DOHH2 (cell line): ENCODE data around the gene SLC44A5.

ENCODE experiments used
- H3F3A ChIP-seq: fragments of 200-600 bp; sonication (generic), shearing (Covaris generic); 2 replicates; pipeline ENCODE4 v1.6.0; 2016; ENCODE audit warnings: antibody characterized with exemption, mild to moderate bottlenecking; ENCODE audit not compliant: control insufficient read depth, insufficient read depth
- H3K27ac ChIP-seq: fragments of 200-600 bp; sonication (generic); 2 replicates; pipeline ENCODE4 v1.5.1; 2014; ENCODE audit warnings: low read depth, mild to moderate bottlenecking, low read length, moderate library complexity
- H3K27me3 ChIP-seq: fragments of 200-600 bp; sonication (generic); 2 replicates; pipeline ENCODE4 v1.6.1; 2014; ENCODE audit warnings: mild to moderate bottlenecking, low read length, mixed read lengths; ENCODE audit not compliant: control insufficient read depth
- H3K36me3 ChIP-seq: fragments of 200-600 bp; sonication (generic); 2 replicates; pipeline ENCODE4 v1.6.1; 2014; ENCODE audit warnings: mild to moderate bottlenecking, low read length, moderate library complexity, mixed read lengths; ENCODE audit not compliant: control insufficient read depth
- H3K4me1 ChIP-seq: fragments of 200-600 bp; sonication (generic); 2 replicates; pipeline ENCODE4 v1.6.1; 2014; ENCODE audit warnings: mild to moderate bottlenecking, low read length, mixed read lengths; ENCODE audit not compliant: control insufficient read depth
- H3K4me2 ChIP-seq: fragments of 200-600 bp; sonication (generic); 2 replicates; pipeline ENCODE4 v1.6.0; 2014; ENCODE audit warnings: mild to moderate bottlenecking, low read length, moderate library complexity
- H3K4me3 ChIP-seq: fragments of 200-600 bp; sonication (generic); 2 replicates; pipeline ENCODE4 v1.5.1; 2014; ENCODE audit warnings: mild to moderate bottlenecking, low read length, mixed read lengths
- H3K79me2 ChIP-seq: fragments of 200-600 bp; sonication (generic); 2 replicates; pipeline ENCODE4 v1.6.1; 2014; ENCODE audit warnings: mild to moderate bottlenecking, low read length, mixed read lengths; ENCODE audit not compliant: control insufficient read depth
- H3K9me2 ChIP-seq: fragments of 200-600 bp; sonication (generic); replicated peaks from 2 replicates; pipeline ENCODE4 v1.6.1; 2014; ENCODE audit warnings: mild to moderate bottlenecking, low read length, mixed read lengths; ENCODE audit not compliant: control insufficient read depth
- H3K9me3 ChIP-seq: fragments of 200-600 bp; sonication (generic); 2 replicates; pipeline ENCODE4 v1.6.1; 2014; ENCODE audit warnings: antibody characterized with exemption, low read length, mixed read lengths; ENCODE audit not compliant: control insufficient read depth, insufficient read depth
- H4K20me1 ChIP-seq: fragments of 200-600 bp; sonication (generic); 2 replicates; pipeline ENCODE4 v1.6.0; 2014; ENCODE audit warnings: low read depth, mild to moderate bottlenecking, antibody characterized with exemption, low read length, moderate library complexity; ENCODE audit not compliant: control insufficient read depth, insufficient read depth
- EZH2phosphoT487 ChIP-seq: fragments of 200-600 bp; sonication (generic); IDR thresholded peaks from 2 replicates; pipeline ENCODE4 v1.6.1; 2017; ENCODE audit warnings: borderline replicate concordance, mild to moderate bottlenecking, antibody characterized with exemption, low read length, moderate library complexity, mixed read lengths
- TF ChIP-seq, protein P1 (sequence below): fragments of 200-600 bp; sonication (generic); IDR thresholded peaks from one replicate; pipeline ENCODE4 v1.5.1; 2014; ENCODE audit warnings: antibody characterized with exemption, mild to moderate bottlenecking, low read depth, low read length; ENCODE audit not compliant: poor library complexity, severe bottlenecking

The SLC44A5 gene

DNA sequence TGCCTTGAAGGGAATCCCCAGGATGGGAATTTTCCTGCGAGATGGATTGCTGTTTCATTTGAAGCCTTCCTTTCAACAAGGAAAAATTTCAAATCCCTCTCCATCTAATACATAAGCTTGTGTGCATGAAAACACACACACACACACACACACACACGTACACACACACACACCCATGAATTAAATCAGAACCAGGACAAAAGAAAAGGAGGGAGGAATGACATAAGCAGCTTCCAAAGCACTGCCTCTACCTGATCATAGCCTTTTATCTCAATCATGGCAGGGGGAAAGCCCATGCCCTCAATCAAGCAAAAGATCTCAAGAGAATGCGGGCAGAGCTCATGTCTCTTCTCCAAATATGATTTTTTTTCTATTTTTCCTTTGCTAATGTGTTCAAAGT lies 139.7 kb downstream of the SLC44A5 start:
- H4K20me1 ChIP-seq, result no peaks in the 10 kb centered on the region
- no peaks in the 10 kb centered on the region for H3K4me1 ChIP-seq
- H3F3A ChIP-seq, result no peaks in the 10 kb centered on the region
- H3K27ac ChIP-seq, result no peak overlapping the region
- H3K4me3 ChIP-seq, result no peak overlapping the region
- H3K27me3 ChIP-seq, result no peaks in the 10 kb centered on the region
- no peaks in the 10 kb centered on the region for H3K9me3 ChIP-seq
- H3K9me2 ChIP-seq, result no peaks in the 10 kb centered on the region
- H3K79me2 ChIP-seq, result no peaks in the 10 kb centered on the region
- no peaks in the 10 kb centered on the region for H3K36me3 ChIP-seq
- TF ChIP-seq, protein P1, sequence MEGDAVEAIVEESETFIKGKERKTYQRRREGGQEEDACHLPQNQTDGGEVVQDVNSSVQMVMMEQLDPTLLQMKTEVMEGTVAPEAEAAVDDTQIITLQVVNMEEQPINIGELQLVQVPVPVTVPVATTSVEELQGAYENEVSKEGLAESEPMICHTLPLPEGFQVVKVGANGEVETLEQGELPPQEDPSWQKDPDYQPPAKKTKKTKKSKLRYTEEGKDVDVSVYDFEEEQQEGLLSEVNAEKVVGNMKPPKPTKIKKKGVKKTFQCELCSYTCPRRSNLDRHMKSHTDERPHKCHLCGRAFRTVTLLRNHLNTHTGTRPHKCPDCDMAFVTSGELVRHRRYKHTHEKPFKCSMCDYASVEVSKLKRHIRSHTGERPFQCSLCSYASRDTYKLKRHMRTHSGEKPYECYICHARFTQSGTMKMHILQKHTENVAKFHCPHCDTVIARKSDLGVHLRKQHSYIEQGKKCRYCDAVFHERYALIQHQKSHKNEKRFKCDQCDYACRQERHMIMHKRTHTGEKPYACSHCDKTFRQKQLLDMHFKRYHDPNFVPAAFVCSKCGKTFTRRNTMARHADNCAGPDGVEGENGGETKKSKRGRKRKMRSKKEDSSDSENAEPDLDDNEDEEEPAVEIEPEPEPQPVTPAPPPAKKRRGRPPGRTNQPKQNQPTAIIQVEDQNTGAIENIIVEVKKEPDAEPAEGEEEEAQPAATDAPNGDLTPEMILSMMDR, result no peak
- no peak for TF ChIP-seq EZH2phosphoT487
- H3K4me2 ChIP-seq, result no peak overlapping the region

DNA sequence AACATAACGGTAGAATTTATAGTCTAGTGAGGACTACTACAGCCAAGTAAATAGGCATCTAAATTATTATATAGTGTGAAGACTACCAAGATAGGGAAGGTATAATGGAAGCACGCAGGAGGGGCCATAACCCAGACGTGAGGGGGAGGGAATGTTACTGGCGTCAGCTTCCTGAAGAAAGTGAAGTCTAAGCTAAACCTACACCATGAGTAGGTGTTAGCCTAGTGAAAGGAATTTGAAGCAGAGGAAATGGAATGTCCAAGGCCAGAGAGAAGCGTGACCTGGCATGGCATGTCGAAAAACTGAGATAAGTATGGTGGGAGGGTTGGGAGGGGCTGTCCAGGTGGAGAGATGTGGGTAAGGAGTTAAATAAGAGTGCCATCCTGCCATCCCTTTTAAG lies 140.5 kb downstream of the SLC44A5 start:
- no peaks in the 10 kb centered on the region for H3K79me2 ChIP-seq
- H3K4me2 ChIP-seq, result no peak overlapping the region
- H3K9me2 ChIP-seq, result no peaks in the 10 kb centered on the region
- TF ChIP-seq, protein P1, result no peak
- no peak for TF ChIP-seq EZH2phosphoT487
- no peak overlapping the region for H3K4me3 ChIP-seq
- H3K36me3 ChIP-seq, result no peaks in the 10 kb centered on the region
- H3K27me3 ChIP-seq, result no peaks in the 10 kb centered on the region
- H4K20me1 ChIP-seq, result no peaks in the 10 kb centered on the region
- H3F3A ChIP-seq, result no peaks in the 10 kb centered on the region
- no peak overlapping the region for H3K27ac ChIP-seq
- H3K4me1 ChIP-seq, result no peaks in the 10 kb centered on the region
- no peaks in the 10 kb centered on the region for H3K9me3 ChIP-seq

DNA sequence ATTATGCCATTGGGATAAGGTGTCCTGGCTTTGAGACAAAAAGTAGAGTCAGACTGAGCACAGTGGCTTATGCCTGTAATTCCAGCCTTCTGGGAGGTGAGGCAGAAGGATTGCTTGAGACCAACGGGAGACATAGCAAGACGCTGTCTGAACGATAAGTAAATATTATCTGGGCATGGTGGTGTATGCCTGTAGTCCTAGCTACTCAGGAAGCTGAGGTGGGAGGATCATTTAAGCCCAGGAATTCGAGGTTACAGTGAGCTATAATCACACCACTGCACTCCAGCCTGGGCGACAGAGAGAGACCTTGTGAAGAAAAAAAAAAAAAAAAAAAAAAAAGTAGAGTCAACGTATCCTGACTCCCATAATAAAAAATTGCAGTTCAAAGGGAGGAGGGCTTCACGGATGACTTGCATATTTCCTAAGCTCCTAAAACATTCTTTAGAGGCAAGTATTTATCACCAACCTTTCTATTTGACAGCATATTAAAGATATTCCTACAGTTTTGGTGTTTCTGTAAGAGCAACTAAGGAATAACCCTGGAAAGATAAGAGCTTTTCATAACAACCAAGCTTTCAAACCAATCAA lies 141.2 kb downstream of the SLC44A5 start:
- TF ChIP-seq, protein P1, result no peak
- no peak for TF ChIP-seq EZH2phosphoT487
- no peaks in the 10 kb centered on the region for H3K27me3 ChIP-seq
- H3K36me3 ChIP-seq, result no peaks in the 10 kb centered on the region
- no peaks in the 10 kb centered on the region for H3F3A ChIP-seq
- no peaks in the 10 kb centered on the region for H3K79me2 ChIP-seq
- no peak overlapping the region for H3K27ac ChIP-seq
- no peaks in the 10 kb centered on the region for H3K9me3 ChIP-seq
- no peaks in the 10 kb centered on the region for H3K9me2 ChIP-seq
- H3K4me2 ChIP-seq, result no peak overlapping the region
- H3K4me1 ChIP-seq, result no peaks in the 10 kb centered on the region
- H3K4me3 ChIP-seq, result no peak overlapping the region
- H4K20me1 ChIP-seq, result no peaks in the 10 kb centered on the region
